HFF-Myc (cell line): ENCODE results near the gene DDR2.

Experiments used
- DNase-seq: peaks from one replicate; pipeline ENCODE4 v3.0.0-alpha.2; 2011; ENCODE audit warnings: low read depth; ENCODE audit errors: extremely low read depth
- H3K4me3 ChIP-seq: replicated peaks from 2 replicates; pipeline ENCODE4 v1.5.1; 2011; ENCODE audit warnings: low read depth, mild to moderate bottlenecking, control low read depth, low read length
- TF ChIP-seq, protein P1 (sequence below): IDR thresholded peaks from 2 replicates; pipeline ENCODE4 v1.5.1; 2012; ENCODE audit warnings: mild to moderate bottlenecking, low read depth, low read length, control low read depth; ENCODE audit errors: missing control alignments

The DDR2 gene

DNA sequence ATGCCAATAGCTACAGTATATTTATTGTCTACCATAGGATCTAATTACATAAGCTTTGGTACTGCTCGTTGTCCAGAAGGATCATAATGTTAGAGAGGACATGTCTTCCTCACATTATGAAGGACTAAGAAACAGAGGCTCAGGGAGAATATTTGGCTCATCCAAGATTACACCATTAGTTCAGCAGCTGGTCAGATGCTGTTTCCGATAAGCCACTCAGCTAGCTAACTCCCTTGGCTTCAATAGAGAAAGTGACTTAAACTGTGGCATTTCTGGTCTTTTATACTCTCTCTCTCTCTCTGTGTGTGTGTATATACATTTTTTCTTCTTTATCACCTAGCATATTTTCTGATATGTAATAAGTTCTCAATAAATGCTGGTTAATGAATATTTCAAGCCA, 70.4 kb downstream of the DDR2 start:
- TF ChIP-seq, protein P1, sequence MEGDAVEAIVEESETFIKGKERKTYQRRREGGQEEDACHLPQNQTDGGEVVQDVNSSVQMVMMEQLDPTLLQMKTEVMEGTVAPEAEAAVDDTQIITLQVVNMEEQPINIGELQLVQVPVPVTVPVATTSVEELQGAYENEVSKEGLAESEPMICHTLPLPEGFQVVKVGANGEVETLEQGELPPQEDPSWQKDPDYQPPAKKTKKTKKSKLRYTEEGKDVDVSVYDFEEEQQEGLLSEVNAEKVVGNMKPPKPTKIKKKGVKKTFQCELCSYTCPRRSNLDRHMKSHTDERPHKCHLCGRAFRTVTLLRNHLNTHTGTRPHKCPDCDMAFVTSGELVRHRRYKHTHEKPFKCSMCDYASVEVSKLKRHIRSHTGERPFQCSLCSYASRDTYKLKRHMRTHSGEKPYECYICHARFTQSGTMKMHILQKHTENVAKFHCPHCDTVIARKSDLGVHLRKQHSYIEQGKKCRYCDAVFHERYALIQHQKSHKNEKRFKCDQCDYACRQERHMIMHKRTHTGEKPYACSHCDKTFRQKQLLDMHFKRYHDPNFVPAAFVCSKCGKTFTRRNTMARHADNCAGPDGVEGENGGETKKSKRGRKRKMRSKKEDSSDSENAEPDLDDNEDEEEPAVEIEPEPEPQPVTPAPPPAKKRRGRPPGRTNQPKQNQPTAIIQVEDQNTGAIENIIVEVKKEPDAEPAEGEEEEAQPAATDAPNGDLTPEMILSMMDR: no peak
- H3K4me3 ChIP-seq: no peak overlapping the region
- no peak for DNase-seq

DNA sequence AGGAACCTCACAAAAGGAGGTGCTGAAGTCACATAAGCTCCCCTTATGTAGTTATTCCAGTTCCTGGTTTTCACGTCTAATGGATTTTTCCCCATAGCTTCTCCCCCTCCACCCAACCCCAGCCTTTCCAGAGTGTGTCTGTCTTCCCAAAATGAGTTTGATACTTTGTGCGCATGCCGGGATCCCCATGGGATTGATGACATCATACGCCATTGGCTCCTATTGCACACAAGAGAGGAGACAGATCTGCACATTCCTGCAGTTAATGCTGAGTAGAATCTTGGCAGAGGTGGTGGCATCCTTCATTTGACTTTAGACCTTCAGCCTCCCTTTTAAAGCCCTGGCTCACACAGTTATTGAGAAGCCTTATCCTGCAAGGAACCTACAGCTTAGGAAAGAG, 71.4 kb downstream of the DDR2 start:
- H3K4me3 ChIP-seq: no peak overlapping the region
- DNase-seq: no peak
- TF ChIP-seq, protein P1: no peak

DNA sequence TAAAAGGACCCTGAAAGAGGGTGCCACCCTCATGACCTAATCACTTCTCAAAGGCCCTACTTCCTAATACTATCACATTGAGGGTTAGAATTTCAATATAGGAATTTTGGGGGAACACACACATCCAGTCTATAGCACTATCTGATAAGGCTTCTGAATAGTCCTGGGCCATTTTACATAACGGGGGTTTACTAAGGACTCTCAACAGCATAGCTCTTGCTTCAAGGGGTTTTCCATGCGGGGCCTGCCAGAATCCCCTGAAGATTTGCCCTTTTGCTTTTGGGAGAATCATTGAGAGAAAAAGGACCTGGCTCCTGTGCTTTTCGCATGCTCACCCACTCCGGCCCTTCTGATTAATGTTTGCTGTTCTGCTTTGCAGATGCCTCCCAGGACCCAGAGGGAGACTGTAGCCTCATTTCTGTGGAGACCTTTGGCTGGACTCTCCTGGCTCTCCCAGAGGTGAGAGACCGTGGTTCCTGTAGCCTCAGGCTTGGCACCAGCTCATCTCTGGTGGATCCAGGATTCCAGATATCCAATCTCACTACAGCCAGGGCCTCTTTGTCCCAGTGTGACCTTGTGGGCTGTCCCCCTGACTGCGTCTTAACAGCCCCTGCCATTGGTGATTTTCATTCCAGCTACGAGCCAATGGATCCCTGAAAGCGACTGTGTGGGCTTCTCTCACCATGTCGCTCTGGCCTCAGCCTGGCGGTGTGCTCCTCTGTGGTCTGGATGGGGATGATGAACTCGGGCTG, 72.6 kb downstream of the DDR2 start:
- no peak for DNase-seq
- no peak overlapping the region for H3K4me3 ChIP-seq
- TF ChIP-seq, protein P1: no peak

DNA sequence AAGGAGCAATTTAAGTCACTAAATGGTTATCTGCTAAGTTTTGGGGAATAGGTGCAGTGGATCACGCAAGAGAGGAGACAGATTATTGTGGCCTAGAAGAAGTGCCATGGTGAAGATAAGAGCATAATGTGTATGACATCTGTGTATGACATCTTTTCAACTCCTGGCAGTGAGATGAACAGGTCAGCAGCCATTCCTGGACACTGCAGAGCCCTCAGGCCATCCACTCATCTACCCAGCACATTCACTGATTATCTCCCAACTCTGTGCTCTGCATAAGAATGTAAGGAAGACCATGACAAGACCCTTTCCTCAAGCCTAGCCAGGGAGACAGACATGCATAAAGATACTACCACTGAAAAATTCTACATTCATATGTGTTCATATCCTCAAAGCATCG, 73.7 kb downstream of the DDR2 start:
- no peak for DNase-seq
- no peak overlapping the region for H3K4me3 ChIP-seq
- TF ChIP-seq, protein P1: no peak

DNA sequence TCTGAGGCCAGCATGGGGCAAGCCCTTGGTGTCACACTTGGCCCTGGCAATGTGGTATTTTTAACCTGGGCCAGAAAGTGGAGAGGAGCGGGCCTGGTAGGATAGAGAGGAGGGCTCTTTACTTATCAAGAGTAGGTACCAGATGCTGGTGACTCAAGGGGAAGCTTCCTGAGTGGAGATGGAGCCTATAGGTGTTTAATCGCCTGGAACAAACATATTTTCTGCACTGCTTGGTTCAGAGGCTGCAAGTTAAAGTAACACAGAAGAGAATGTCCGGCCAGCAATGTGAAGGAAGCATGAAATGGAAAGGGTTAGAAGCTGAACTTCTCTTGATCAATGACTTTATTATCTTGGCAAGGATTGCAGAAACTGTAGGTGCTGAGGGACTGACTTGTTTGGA, 74.3 kb downstream of the DDR2 start:
- DNase-seq: no peak
- TF ChIP-seq, protein P1: no peak
- H3K4me3 ChIP-seq: no peak overlapping the region

DNA sequence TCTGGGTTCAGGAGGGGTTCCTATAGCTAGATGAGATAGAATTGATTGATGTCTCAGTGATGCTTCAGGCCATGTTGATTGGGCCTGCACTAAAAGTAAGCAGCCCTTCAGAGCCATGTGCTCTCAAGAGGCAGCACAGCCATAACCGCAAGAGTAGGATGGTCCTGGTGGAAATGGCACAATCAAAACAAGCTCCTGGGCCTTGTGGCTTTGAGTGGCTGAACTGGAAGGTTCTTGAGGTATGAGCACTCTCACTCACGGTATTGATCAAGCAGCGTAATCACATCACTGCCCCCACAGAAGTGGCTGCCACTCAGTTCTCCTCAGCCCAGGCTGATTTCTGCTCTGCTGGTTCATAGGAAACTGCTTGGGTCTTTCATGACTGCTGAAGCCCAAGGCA, 76.0 kb downstream of the DDR2 start:
- no peak overlapping the region for H3K4me3 ChIP-seq
- no peak for DNase-seq
- TF ChIP-seq, protein P1: no peak
